Breast epithelium (tissue), 3 donors: Measurements from ENCODE around the gene SMAD6.

Experiments
- CTCF ChIP-seq, 3 donors: fragments of 450-650 bp; IDR thresholded peaks; one replicate each; pipeline ENCODE4 v1.5.1; 2016 to 2017; ENCODE audit warnings: antibody characterized with exemption in 3 of 3, mild to moderate bottlenecking in 3 of 3, moderate library complexity in 3 of 3
- POLR2A ChIP-seq: fragments of 450-650 bp; IDR thresholded peaks from one replicate; pipeline ENCODE4 v1.6.1; 2016; ENCODE audit warnings: antibody characterized with exemption, mild to moderate bottlenecking, moderate library complexity
- POLR2AphosphoS5 ChIP-seq, 3 donors: sonication (generic); formaldehyde crosslinking; IDR thresholded peaks; one replicate each; pipeline ENCODE4 v1.6.1; 2017; ENCODE audit warnings: antibody characterized with exemption in 3 of 3

GRCh38 chr15:66815318-66815717, 113.3 kb downstream of the SMAD6 start:
- TF ChIP-seq POLR2AphosphoS5 (IDR thresholded peaks at IDR 0.05) (no peak), CTCF (IDR thresholded peaks at IDR 0.05) (no peak), POLR2A (no peak)
